Gastrocnemius medialis (tissue), 4 donors: ENCODE data around the gene FBXL13. TPM values are rescaled to one million over a fixed set of nuclear protein-coding genes. Genes with fewer than 3 reads are reported as not detected.
"Not testable (repeated sequence)": the region's sequence is repeated elsewhere in the genome, so short reads cannot be mapped to it uniquely, and the experiment has no call there.

Experiments
- ATAC-seq, 2 donors: fragments of 150-250 bp; one replicate each; pipeline ENCODE4 v1.9.1; 2016
- DNase-seq, 2 donors: peaks; one replicate each; pipeline ENCODE4 v3.0.0-alpha.2; 2019
- H3K27ac ChIP-seq, 4 donors: fragments of 200-600 bp; sonication (generic); 1 replicate in 1 of 4; 2 replicates in 3 of 4; pipeline ENCODE4 v1.5.1; 2016 to 2018; ENCODE audit warnings: mild to moderate bottlenecking in 2 of 4, moderate library complexity in 1 of 4
- H3K27me3 ChIP-seq, 3 donors: fragments of 200-600 bp; sonication (generic) in 2 of 3; 1 replicate in 1 of 3; 2 replicates in 2 of 3; pipeline versions ENCODE4 v1.5.1 to v1.6.0; 2016 to 2019; ENCODE audit warnings: mild to moderate bottlenecking in 1 of 3, moderate library complexity in 1 of 3
- H3K36me3 ChIP-seq, 2 donors: fragments of 200-600 bp; sonication (generic) in 1 of 2; one replicate each; pipeline ENCODE4 v1.5.1; 2017 to 2018
- H3K4me1 ChIP-seq, 2 donors: fragments of 200-600 bp; sonication (generic) in 1 of 2; one replicate each; pipeline ENCODE4 v1.5.1; 2016 to 2017; ENCODE audit warnings: mild to moderate bottlenecking in 2 of 2
- H3K4me3 ChIP-seq, 4 donors: fragments of 200-600 bp; sonication (generic) in 3 of 4; 1 replicate in 1 of 4; 2 replicates in 3 of 4; pipeline ENCODE4 v1.5.1; 2016 to 2019; ENCODE audit warnings: mild to moderate bottlenecking in 2 of 4
- H3K9me3 ChIP-seq, 3 donors: fragments of 200-600 bp; sonication (generic) in 2 of 3; 1 replicate in 1 of 3; 2 replicates in 2 of 3; pipeline ENCODE4 v1.5.1; 2016 to 2019
- CTCF ChIP-seq, 5 experiments: fragments of 450-650 bp in 3 of 5; fragments of 200-600 bp in 2 of 5; sonication (generic) in 2 of 5; IDR thresholded peaks in 4 of 5; conservative IDR thresholded peaks in 1 of 5; 1 replicate in 4 of 5; 2 replicates in 1 of 5; pipeline ENCODE4 v1.5.1; 2016 to 2019; ENCODE audit warnings: antibody characterized with exemption in 5 of 5, mild to moderate bottlenecking in 3 of 5, moderate library complexity in 3 of 5
- POLR2A ChIP-seq, 2 donors: fragments of 450-650 bp; IDR thresholded peaks; one replicate each; pipeline ENCODE4 v1.6.1; 2017; ENCODE audit warnings: antibody characterized with exemption in 2 of 2, mild to moderate bottlenecking in 2 of 2, moderate library complexity in 2 of 2
- in situ Hi-C, 4 donors: fragments of 200-750 bp; cut with MboI; loops; one replicate each; pipeline versions ENCODE4 v1.15.0 to v1.8.0; 2017; ENCODE audit warnings: low sequenced_read_pairs in 4 of 4
- intact Hi-C: fragments of 100-400 bp; cut with DNase I; formaldehyde crosslinking; loops from one replicate; pipeline ENCODE4 v1.15.1; 2023; ENCODE audit warnings: low total_unique reads
- total RNA-seq, 4 donors: library from RNA; depleted of rRNA; stranded (reverse); fragments of >200 nt; gene quantifications; one replicate each; pipeline versions ENCODE4 v1.1.0 to v1.2.3, GENCODE V29; 2016

The FBXL13 gene
- total RNA-seq, 4 donors from 2014 or later, result 0.26 TPM; not detected in 3

GRCh38 chr7:102916426-102916825 lies 158.2 kb downstream of the FBXL13 start:
- Histone ChIP-seq H3K27ac (no peak overlapping the region), H3K4me3 (no peak overlapping the region), H3K27me3 (no peaks in the 10 kb centered on the region), H3K9me3 (no peaks in the 10 kb centered on the region), H3K4me1 (peaks cover 18 to 21% of the 10 kb centered on the region in 2 donors), H3K36me3 (no peaks in the 10 kb centered on the region)
- intact Hi-C loops, result no loop called here
- in situ Hi-C loops, result no loop called here
- DNase-seq (no peak), ATAC-seq (peak in 1 of 2 donors; percentile 43)
- TF ChIP-seq POLR2A (IDR thresholded peaks at IDR 0.05), result no peak
- no peak for TF ChIP-seq CTCF (IDR thresholded peaks at IDR 0.05 in 4 of 5, conservative IDR thresholded peaks at IDR 0.05 in 1 of 5)

- ATAC-seq, result peak; percentile 53 to 66
- Histone ChIP-seq H3K27ac (peak overlapping the region in 1 of 4 donors; percentile 35), H3K36me3 (no peaks in the 10 kb centered on the region), H3K4me1 (peaks cover 18 to 21% of the 10 kb centered on the region in 2 donors), H3K27me3 (no peaks in the 10 kb centered on the region), H3K4me3 (peak overlapping the region in 1 of 4 donors; percentile 3), H3K9me3 (no peaks in the 10 kb centered on the region)
- intact Hi-C loops, result no loop called here
- no peak for TF ChIP-seq POLR2A (IDR thresholded peaks at IDR 0.05)
- TF ChIP-seq CTCF (IDR thresholded peaks at IDR 0.05 in 4 of 5, conservative IDR thresholded peaks at IDR 0.05 in 1 of 5), result no peak
- in situ Hi-C loops, result no loop called here
- peak in 1 of 2 donors; percentile 39 for DNase-seq
Measured at GRCh38 chr7:102914585-102914984, 160.0 kb downstream of the FBXL13 start.

- intact Hi-C loops, result no loop called here
- ATAC-seq, result no peak
Measured at GRCh38 chr7:102913826-102914225, 160.8 kb downstream of the FBXL13 start.

GRCh38 chr7:102912742-102913141 lies 161.9 kb downstream of the FBXL13 start, which contains the start of gene LRRC17:
TSS of gene LRRC17 (plus strand) at chr7:102913000. CDS start at chr7:102933914, 20,914 bp downstream.
- in situ Hi-C loops (no loop called here), intact Hi-C loops (no loop called here)
- H3K9me3 ChIP-seq, result no peaks in the 10 kb centered on the region
- no peaks in the 10 kb centered on the region for H3K27me3 ChIP-seq
- H3K36me3 ChIP-seq, result no peaks in the 10 kb centered on the region
- peak within 1 kb of the TSS; percentile 21 to 36 (median 29) for H3K4me3 ChIP-seq
- ATAC-seq (peak in 1 of 2 donors; percentile 36), DNase-seq (no peak)
- peaks cover 18% of the 10 kb centered on the region in 2 donors for H3K4me1 ChIP-seq
- no peak for TF ChIP-seq CTCF (IDR thresholded peaks at IDR 0.05 in 4 of 5, conservative IDR thresholded peaks at IDR 0.05 in 1 of 5)
- no peak for TF ChIP-seq POLR2A (IDR thresholded peaks at IDR 0.05)
- peak within 1 kb of the TSS in 1 of 4 donors; percentile 35 for H3K27ac ChIP-seq

More at GRCh38 chr7:102913826-102914225, 160.8 kb downstream of the FBXL13 start:
- Histone ChIP-seq H3K27me3 (no peaks in the 10 kb centered on the region), H3K9me3 (no peaks in the 10 kb centered on the region), H3K36me3 (no peaks in the 10 kb centered on the region), H3K27ac (peak overlapping the region in 2 of 4 donors; percentile 5 to 35), H3K4me3 (peak overlapping the region in 2 of 4 donors; percentile 24 to 29), H3K4me1 (peaks cover 18 to 21% of the 10 kb centered on the region in 2 donors)
- no peak for DNase-seq
- in situ Hi-C loops, result no loop called here
- TF ChIP-seq POLR2A (IDR thresholded peaks at IDR 0.05), result no peak
- no peak for TF ChIP-seq CTCF (IDR thresholded peaks at IDR 0.05 in 4 of 5, conservative IDR thresholded peaks at IDR 0.05 in 1 of 5)

- no peak overlapping the region for H3K27ac ChIP-seq
- no peak overlapping the region for H3K4me3 ChIP-seq
- TF ChIP-seq POLR2A (IDR thresholded peaks at IDR 0.05) (no peak), CTCF (IDR thresholded peaks at IDR 0.05 in 4 of 5, conservative IDR thresholded peaks at IDR 0.05 in 1 of 5) (no peak)
- H3K4me1 ChIP-seq, result peaks cover 7 to 12% of the 10 kb centered on the region in 2 donors
- H3K36me3 ChIP-seq, result no peaks in the 10 kb centered on the region
- intact Hi-C loops, result no loop called here
- H3K9me3 ChIP-seq, result no peaks in the 10 kb centered on the region
- no peaks in the 10 kb centered on the region for H3K27me3 ChIP-seq
- in situ Hi-C loops, result no loop called here
- ATAC-seq (no peak), DNase-seq (no peak)
Measured at GRCh38 chr7:102908676-102909075, 165.9 kb downstream of the FBXL13 start.

- intact Hi-C loops, H3K27ac ChIP-seq, H3K4me1 ChIP-seq, H3K36me3 ChIP-seq, in situ Hi-C loops, H3K27me3 ChIP-seq, H3K9me3 ChIP-seq, DNase-seq, H3K4me3 ChIP-seq, ATAC-seq: not testable (repeated sequence)
Measured at GRCh38 chr7:102903576-102903975, 171.0 kb downstream of the FBXL13 start.

GRCh38 chr7:102902052-102902451 lies 172.5 kb downstream of the FBXL13 start:
- in situ Hi-C loops, H3K27ac ChIP-seq, DNase-seq, H3K9me3 ChIP-seq, intact Hi-C loops, H3K4me1 ChIP-seq, ATAC-seq, H3K27me3 ChIP-seq, H3K36me3 ChIP-seq, H3K4me3 ChIP-seq: not testable (repeated sequence)
